PFSK-1 (cell line): ENCODE measurements around the gene CYP2D6.

Experiments
- POLR2AphosphoS5 ChIP-seq: IDR thresholded peaks from 2 replicates; pipeline ENCODE4 v1.6.1; 2012; ENCODE audit warnings: low read depth, mild to moderate bottlenecking, control low read depth, low read length, moderate library complexity
- REST ChIP-seq, 2 experiments: IDR thresholded peaks; 2 replicates each; pipeline versions ENCODE4 v1.6.1 to v1.8.0; 2011 to 2012; ENCODE audit warnings: low read depth in 2 of 2, low read length in 2 of 2, control low read depth in 1 of 2, inconsistent platforms in 1 of 2, mild to moderate bottlenecking in 1 of 2, moderate library complexity in 1 of 2; ENCODE audit not compliant: insufficient read depth in 1 of 2
- SIN3A ChIP-seq: IDR thresholded peaks from 2 replicates; pipeline ENCODE4 v1.6.1; 2012; ENCODE audit warnings: mild to moderate bottlenecking, low read length, moderate library complexity, borderline replicate concordance; ENCODE audit not compliant: insufficient read depth
- TAF1 ChIP-seq: IDR thresholded peaks from 2 replicates; pipeline ENCODE4 v1.6.1; 2012; ENCODE audit warnings: low read length, control low read depth, borderline replicate concordance; ENCODE audit not compliant: insufficient read depth

GRCh38 chr22:42108848-42109247 is 21.8 kb downstream of the CYP2D6 start:
- TF ChIP-seq REST (IDR thresholded peaks at IDR 0.05; ENCODE audit: insufficient read depth in 1 of 2, low read depth in 2 of 2, low read length in 2 of 2) (no peak), TAF1 (no peak), POLR2AphosphoS5 (no peak), SIN3A (no peak)
